ENCODE results near the gene CEACAM4. TPM values are rescaled to one million over a fixed set of nuclear protein-coding genes. Genes with fewer than 3 reads are reported as not detected.
"Not testable (repeated sequence)": the region's sequence is repeated elsewhere in the genome, so short reads cannot be mapped to it uniquely, and the experiment has no call there.

Gene CEACAM4
- total and polyA plus RNA-seq, 9 of the 15 experiments (the other 6 are each of a cell fraction or from before 2014, with no cell fraction given), result not detected

DNA sequence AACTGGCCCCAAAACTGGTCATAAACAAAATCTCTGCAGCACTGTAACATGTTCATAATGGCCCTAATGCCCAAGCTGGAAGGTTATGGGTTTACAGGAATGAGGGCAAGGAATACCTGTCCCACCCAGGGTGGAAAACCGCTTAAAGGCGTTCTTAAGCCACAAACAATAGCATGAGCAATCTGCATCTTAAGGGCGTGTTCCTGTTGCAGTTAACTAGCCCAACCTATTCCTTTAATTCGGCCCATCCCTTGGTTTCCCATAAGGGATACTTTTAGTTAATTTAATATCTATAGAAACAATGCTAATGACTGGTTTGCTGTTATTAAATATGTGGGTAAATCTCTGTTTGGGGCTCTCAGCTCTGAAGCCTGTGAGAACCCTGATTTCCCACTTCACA, 45.8 kb downstream of the CEACAM4 start:
- H3K9me1 ChIP-seq (ENCODE audit: control insufficient read depth, insufficient read depth, low read length); POLR2A ChIA-PET; H3K27ac ChIP-seq (ENCODE audit: extremely low read depth, low read depth, low read length); H3K4me2 ChIP-seq (ENCODE audit: insufficient read depth, low read length); H3K4me1 ChIP-seq (replicated peaks in 1 of 2; ENCODE audit: control insufficient read depth in 2 of 2, insufficient read depth in 2 of 2, low read length in 2 of 2); H3K9ac ChIP-seq (ENCODE audit: insufficient read depth in 1 of 2, low read depth in 2 of 2, low read length in 2 of 2); in situ Hi-C loops (cut with MboI); H3K4me3 ChIP-seq; H3K79me2 ChIP-seq (ENCODE audit: control insufficient read depth, insufficient read depth, low read length); DNase-seq (ENCODE audit: extremely low read depth in 1 of 4, low spot score in 3 of 4); H2AFZ ChIP-seq (ENCODE audit: low read depth, low read length); H3K36me3 ChIP-seq (ENCODE audit: control insufficient read depth, insufficient read depth, low read length); FAIRE-seq; H3K9me3 ChIP-seq (replicated peaks; ENCODE audit: control insufficient read depth, insufficient read depth, low read depth, low read length); intact Hi-C loops (cut with micrococcal nuclease); ATAC-seq; CTCF ChIA-PET (ENCODE audit: low intra/inter-chr PET ratio); BruUV-seq (replicated peaks); H4K20me1 ChIP-seq (replicated peaks; ENCODE audit: control insufficient read depth, insufficient read depth, low read length); H3K27me3 ChIP-seq (ENCODE audit: control insufficient read depth in 2 of 2, insufficient read depth in 2 of 2, low read length in 2 of 2): not testable (repeated sequence)
- 3% methylated on average over 4 of the region's 4 CpGs for WGBS (ENCODE audit: insufficient coverage, low coverage, missing lambda C conversion rate)
- TF ChIP-seq CBX5 (IDR thresholded peaks at IDR 0.05; ENCODE audit: borderline replicate concordance, low read depth), result peak; percentile 57; the same call in 1 of the 2 replicates

- ChIA-PET POLR2A (no interaction called here), CTCF (ENCODE audit: low intra/inter-chr PET ratio) (no interaction called here)
- Histone ChIP-seq H3K9me1 (ENCODE audit: control insufficient read depth, insufficient read depth, low read length) (no peaks in the 10 kb centered on the region), H3K4me1 (replicated peaks in 1 of 2; ENCODE audit: control insufficient read depth in 2 of 2, insufficient read depth in 2 of 2, low read length in 2 of 2) (no peaks in the 10 kb centered on the region), H3K27me3 (ENCODE audit: control insufficient read depth in 2 of 2, insufficient read depth in 2 of 2, low read length in 2 of 2) (no peaks in the 10 kb centered on the region), H3K4me3 (no peak overlapping the region), H3K79me2 (ENCODE audit: control insufficient read depth, insufficient read depth, low read length) (no peaks in the 10 kb centered on the region), H2AFZ (ENCODE audit: low read depth, low read length) (no peak overlapping the region), H3K4me2 (ENCODE audit: insufficient read depth, low read length) (no peak overlapping the region), H3K27ac (ENCODE audit: extremely low read depth, low read depth, low read length) (no peak overlapping the region), H4K20me1 (replicated peaks; ENCODE audit: control insufficient read depth, insufficient read depth, low read length) (no peaks in the 10 kb centered on the region), H3K9me3 (replicated peaks; ENCODE audit: control insufficient read depth, insufficient read depth, low read depth, low read length) (no peaks in the 10 kb centered on the region; the same call in 1 of the 2 replicates), H3K9ac (ENCODE audit: insufficient read depth in 1 of 2, low read depth in 2 of 2, low read length in 2 of 2) (no peak overlapping the region), H3K36me3 (ENCODE audit: control insufficient read depth, insufficient read depth, low read length) (no peaks in the 10 kb centered on the region)
- FAIRE-seq (no peak), ATAC-seq (no peak), DNase-seq (ENCODE audit: extremely low read depth in 1 of 4, low spot score in 3 of 4) (no peak)
- no TSS peak for BruUV-seq (replicated peaks)
- 8% methylated on average over 2 of the region's 2 CpGs for WGBS (ENCODE audit: insufficient coverage, low coverage, missing lambda C conversion rate)
- in situ Hi-C loops (cut with MboI), result loop anchor here (10.0 kb wide), 1 partner anchor 374 kb away; no protein-coding TSS in a partner anchor
- TF ChIP-seq KAT8 (IDR thresholded peaks at IDR 0.05; ENCODE audit: low read depth), result no peak
- TF ChIP-seq ZNF586 (CRISPR knock-in tag; conservative IDR thresholded peaks at IDR 0.05), result no peak
- TF ChIP-seq NFXL1 (CRISPR knock-in tag; IDR thresholded peaks at IDR 0.05), result no peak
- TF ChIP-seq ZC3H4 (CRISPR knock-in tag; IDR thresholded peaks at IDR 0.05; ENCODE audit: borderline replicate concordance), result no peak
- TF ChIP-seq ZBTB1 (CRISPR knock-in tag; IDR thresholded peaks at IDR 0.05; ENCODE audit: borderline replicate concordance, low read depth), result no peak
- intact Hi-C loops (cut with micrococcal nuclease), result no loop called here
These were observed 48.0 kb downstream of the CEACAM4 start for GRCh38 chr19:41578886-41579285.
